Ishikawa (cell line): ENCODE data around the gene TPH2.

Source experiments
- CEBPB ChIP-seq: IDR thresholded peaks from 2 replicates; pipeline ENCODE4 v1.6.1; 2012
- CREB1 ChIP-seq: IDR thresholded peaks from 2 replicates; pipeline ENCODE4 v1.6.1; 2012; ENCODE audit warnings: low read depth
- EGR1 ChIP-seq: IDR thresholded peaks from 2 replicates; pipeline ENCODE4 v1.6.1; 2012
- EP300 ChIP-seq: IDR thresholded peaks from 2 replicates; pipeline ENCODE4 v1.6.1; 2012; ENCODE audit warnings: borderline replicate concordance
- FOXM1 ChIP-seq: IDR thresholded peaks from 2 replicates; pipeline ENCODE4 v1.6.1; 2012; ENCODE audit warnings: low read depth, borderline replicate concordance
- MAX ChIP-seq: IDR thresholded peaks from 2 replicates; pipeline ENCODE4 v1.6.1; 2012
- NFIC ChIP-seq: IDR thresholded peaks from 2 replicates; pipeline ENCODE4 v1.6.1; 2012
- RAD21 ChIP-seq: IDR thresholded peaks from 2 replicates; pipeline ENCODE4 v1.6.1; 2012; ENCODE audit warnings: low read depth
- REST ChIP-seq: IDR thresholded peaks from 2 replicates; pipeline ENCODE4 v1.6.1; 2012; ENCODE audit warnings: low read depth, mild to moderate bottlenecking
- TAF1 ChIP-seq: IDR thresholded peaks from 2 replicates; pipeline ENCODE4 v1.6.1; 2012; ENCODE audit warnings: low read depth, mild to moderate bottlenecking
- TCF12 ChIP-seq: IDR thresholded peaks from 2 replicates; pipeline ENCODE4 v1.6.1; 2012; ENCODE audit warnings: low read depth
- TEAD4 ChIP-seq: IDR thresholded peaks from 2 replicates; pipeline ENCODE4 v1.6.1; 2012
- USF1 ChIP-seq: IDR thresholded peaks from 2 replicates; pipeline ENCODE4 v1.6.1; 2012
- YY1 ChIP-seq: IDR thresholded peaks from 2 replicates; pipeline ENCODE4 v1.6.1; 2012; ENCODE audit warnings: low read depth
- ZBTB7A ChIP-seq: IDR thresholded peaks from 2 replicates; pipeline ENCODE4 v1.6.1; 2012; ENCODE audit warnings: low read depth

The TPH2 gene

DNA sequence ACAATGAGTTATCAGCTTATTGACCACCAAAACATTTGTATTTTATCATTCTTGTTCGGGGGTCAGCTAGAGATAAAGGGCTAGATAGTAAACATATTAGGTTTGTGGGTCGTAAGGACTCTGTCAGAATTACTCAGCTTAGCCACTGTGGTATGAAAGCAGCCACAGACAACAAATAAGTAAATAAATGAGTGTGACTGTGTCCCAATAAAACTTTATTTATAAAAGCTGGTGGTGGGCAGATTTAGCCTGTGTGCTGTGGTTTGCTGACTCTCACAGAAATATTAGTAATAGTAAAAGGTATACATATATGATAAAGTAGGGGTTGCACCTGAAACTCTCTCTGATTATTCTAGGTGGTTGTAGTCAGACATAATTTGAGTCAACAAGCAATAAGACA, 56.1 kb downstream of the TPH2 start:
- TF ChIP-seq RAD21 (no peak), USF1 (no peak), NFIC (no peak)

DNA sequence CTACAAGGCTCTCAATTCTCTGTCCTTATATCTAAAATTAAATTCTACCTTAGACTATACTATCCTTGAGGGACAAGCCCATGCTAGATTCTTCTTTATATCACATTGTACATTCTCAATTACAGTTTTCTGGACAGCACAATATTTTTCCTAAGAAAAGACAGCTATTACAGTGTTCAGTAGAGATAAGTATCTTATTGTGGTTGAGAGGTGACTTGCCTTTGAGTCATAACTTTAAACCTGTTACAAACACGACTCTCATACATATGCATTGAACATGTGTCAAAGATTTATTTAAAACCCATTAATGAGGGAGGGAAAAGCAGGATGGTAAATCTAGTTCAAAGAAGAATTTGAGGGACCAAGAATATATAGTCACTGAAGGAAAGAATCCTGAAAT, 61.1 kb downstream of the TPH2 start:
- TF ChIP-seq NFIC (no peak), TAF1 (no peak), EGR1 (no peak), MAX (no peak), USF1 (no peak), CREB1 (no peak), RAD21 (no peak), YY1 (no peak), ZBTB7A (no peak), TCF12 (no peak), TEAD4 (no peak), FOXM1 (no peak), CEBPB (no peak), EP300 (no peak), REST (no peak)

GRCh38 chr12:72000969-72001648, 62.5 kb downstream of the TPH2 start:
- TF ChIP-seq ZBTB7A (no peak), NFIC (no peak), EP300 (no peak), MAX (no peak), TCF12 (no peak), CEBPB (no peak), FOXM1 (no peak), CREB1 (no peak), RAD21 (no peak), TAF1 (no peak), YY1 (no peak), USF1 (no peak), REST (no peak), TEAD4 (no peak), EGR1 (no peak)

GRCh38 chr12:72006766-72007165, 68.1 kb downstream of the TPH2 start:
- TF ChIP-seq CREB1: no peak

DNA sequence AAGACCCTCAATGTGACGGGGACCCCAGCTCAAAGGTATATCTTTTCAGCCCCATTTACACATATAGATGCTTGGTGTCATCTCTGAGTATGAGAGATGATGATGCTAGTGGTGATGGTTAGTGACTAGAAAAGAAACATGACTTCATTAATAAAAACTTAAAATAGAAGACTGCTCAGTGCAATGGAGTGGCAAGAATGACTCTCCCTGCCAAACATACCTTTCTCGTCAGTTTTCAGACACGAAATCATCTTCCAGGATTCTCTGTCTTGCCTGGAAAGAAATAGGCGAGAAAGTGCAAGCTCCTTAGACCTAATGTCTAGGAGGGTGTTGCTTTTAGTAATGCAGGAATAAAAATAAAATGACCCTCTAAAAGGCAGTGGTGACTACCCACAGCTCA, 71.7 kb downstream of the TPH2 start:
- TF ChIP-seq EP300 (peak; percentile 37; the same call in 1 of the 2 replicates), CREB1 (no peak), TEAD4 (peak; percentile 27; the same call in 1 of the 2 replicates), NFIC (peak; percentile 36; the same call in 1 of the 2 replicates)

GRCh38 chr12:72011374-72011773, 72.7 kb downstream of the TPH2 start:
- no peak for TF ChIP-seq MAX
- TF ChIP-seq NFIC: peak; percentile 30

GRCh38 chr12:72012874-72013273, 74.2 kb downstream of the TPH2 start:
- TF ChIP-seq CREB1: no peak
- TF ChIP-seq EP300: no peak
- TF ChIP-seq REST: no peak
- no peak for TF ChIP-seq FOXM1
- TF ChIP-seq TAF1: no peak
- no peak for TF ChIP-seq USF1
- TF ChIP-seq MAX: no peak
